Measurements from ENCODE around the gene HILPDA.
"Not testable (repeated sequence)": the region's sequence is repeated elsewhere in the genome, so short reads cannot be mapped to it uniquely, and the experiment has no call there.

The HILPDA gene

GRCh38 chr7:128452552-128452951 is 3.1 kb upstream of the HILPDA start:
- no peak for TF ChIP-seq CTCF (IDR thresholded peaks at IDR 0.05; ENCODE audit: insufficient read depth, low read depth, low read length, missing control alignments)
- DNase-seq (ENCODE audit: low read depth), result no peak
- no peak overlapping the region for H3K4me3 ChIP-seq (ENCODE audit: low read depth, low read length)

- no peak for TF ChIP-seq CTCF (IDR thresholded peaks at IDR 0.05; ENCODE audit: insufficient read depth, low read depth, low read length, missing control alignments)
- H3K4me3 ChIP-seq (ENCODE audit: low read depth, low read length), result no peak overlapping the region
- DNase-seq (ENCODE audit: low read depth), result no peak
These were observed 1.6 kb upstream of the HILPDA start for GRCh38 chr7:128453836-128454804.

- peak; percentile 35 for DNase-seq (ENCODE audit: low read depth)
- peak; percentile 1 for TF ChIP-seq CTCF (IDR thresholded peaks at IDR 0.05; ENCODE audit: insufficient read depth, low read depth, low read length, missing control alignments)
- peak overlapping the region; percentile 84 for H3K4me3 ChIP-seq (ENCODE audit: low read depth, low read length)
These were observed 703 bp upstream of the HILPDA start for GRCh38 chr7:128454808-128455542.

GRCh38 chr7:128456255-128456725 is 612 bp downstream of the HILPDA start:
- DNase-seq (ENCODE audit: low read depth), result peak; percentile 32
- TF ChIP-seq CTCF (IDR thresholded peaks at IDR 0.05; ENCODE audit: insufficient read depth, low read depth, low read length, missing control alignments), result no peak
- H3K4me3 ChIP-seq (ENCODE audit: low read depth, low read length), result peak overlapping the region; percentile 84

GRCh38 chr7:128457385-128457784 is 1.7 kb downstream of the HILPDA start:
- DNase-seq (ENCODE audit: low read depth), result not testable (repeated sequence)
- H3K4me3 ChIP-seq (ENCODE audit: low read depth, low read length), result peak overlapping the region; percentile 84

- no peak for TF ChIP-seq CTCF (IDR thresholded peaks at IDR 0.05; ENCODE audit: insufficient read depth, low read depth, low read length, missing control alignments)
- DNase-seq (ENCODE audit: low read depth), result peak; percentile 64
- peak overlapping the region; percentile 84 for H3K4me3 ChIP-seq (ENCODE audit: low read depth, low read length)
These were observed 3.3 kb downstream of the HILPDA start for GRCh38 chr7:128458956-128459355.

- TF ChIP-seq CTCF (IDR thresholded peaks at IDR 0.05; ENCODE audit: insufficient read depth, low read depth, low read length, missing control alignments), result peak; percentile 71
- peak; percentile 84 for DNase-seq (ENCODE audit: low read depth)
- no peak overlapping the region; the same call in 1 of the 2 replicates for H3K4me3 ChIP-seq (ENCODE audit: low read depth, low read length)
These were observed 3.8 kb downstream of the HILPDA start for GRCh38 chr7:128459394-128459878.
